ENCODE measurements around the gene MYL10. TPM values are rescaled to one million over a fixed set of nuclear protein-coding genes. Genes with fewer than 3 reads are reported as not detected.

MYL10 gene
- total and polyA plus RNA-seq, 2 experiments from 2014 or later = 1.3 TPM; not detected in 1

DNA sequence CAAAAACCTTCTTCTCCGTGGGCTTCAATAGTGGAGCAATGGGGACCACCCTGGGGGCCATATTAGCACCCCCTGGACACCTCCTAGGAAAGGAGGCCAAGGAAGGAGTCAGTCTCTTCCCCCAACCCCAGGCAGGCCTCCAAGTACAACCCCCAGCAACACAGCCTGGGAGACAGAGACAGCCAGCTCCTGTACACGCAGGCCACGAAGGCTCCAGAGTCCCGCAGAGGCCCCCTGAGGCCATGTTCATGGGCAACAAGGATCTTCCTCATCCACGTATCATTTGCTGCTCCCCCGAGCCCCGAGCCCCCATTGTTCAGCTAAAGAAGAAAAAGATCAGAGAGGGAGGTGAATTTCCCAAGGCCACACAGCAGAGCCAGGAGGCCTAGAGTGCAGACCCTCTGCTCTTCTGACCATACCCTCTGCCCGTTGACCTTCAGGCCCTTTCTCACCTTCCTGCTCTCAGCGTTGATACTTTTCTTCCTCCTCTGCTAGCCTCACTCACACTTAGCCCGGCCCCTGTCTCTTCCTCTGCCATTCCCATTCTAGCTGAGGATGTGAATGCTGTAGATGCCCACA, 35.9 kb upstream of the MYL10 start:
- peak overlapping the region; percentile 90 for H3K27ac Mint-ChIP-seq
- Histone ChIP-seq H3K4me3 (peak overlapping the region; percentile 15; the same call in 1 of the 2 replicates), H3K27ac (ENCODE audit: low read depth) (peak overlapping the region; percentile 88), H3K36me3 (ENCODE audit: insufficient read depth) (no peaks in the 10 kb centered on the region), H3K4me1 (ENCODE audit: insufficient read depth) (peaks cover 13% of the 10 kb centered on the region), H3K79me2 (replicated peaks; ENCODE audit: insufficient read depth) (no peaks in the 10 kb centered on the region), H3F3A (replicated peaks; ENCODE audit: low read depth) (no peaks in the 10 kb centered on the region), H3K27me3 (ENCODE audit: insufficient read depth) (no peaks in the 10 kb centered on the region), H4K20me1 (replicated peaks; ENCODE audit: insufficient read depth) (no peaks in the 10 kb centered on the region), H3K9me2 (ENCODE audit: insufficient read depth) (no peaks in the 10 kb centered on the region), H3K4me2 (peak overlapping the region; percentile 59), H2AFZ (peak overlapping the region; percentile 19; the same call in 1 of the 2 replicates)
- peaks cover 15% of the 10 kb centered on the region for H3K4me1 Mint-ChIP-seq
- peaks cover 19% of the 10 kb centered on the region for H3K9me3 Mint-ChIP-seq
- peaks cover 4% of the 10 kb centered on the region; the same call in 2 of the 3 replicates for H3K36me3 Mint-ChIP-seq (ENCODE audit: low read depth)
- H3K4me3 Mint-ChIP-seq = peak overlapping the region; percentile 33; the same call in 1 of the 3 replicates
- DNase-seq (ENCODE audit: low spot score) = no peak
- H3K27me3 Mint-ChIP-seq (ENCODE audit: insufficient read depth, low read depth, poor library complexity) = peaks cover 9% of the 10 kb centered on the region
- TF ChIP-seq, protein P1, sequence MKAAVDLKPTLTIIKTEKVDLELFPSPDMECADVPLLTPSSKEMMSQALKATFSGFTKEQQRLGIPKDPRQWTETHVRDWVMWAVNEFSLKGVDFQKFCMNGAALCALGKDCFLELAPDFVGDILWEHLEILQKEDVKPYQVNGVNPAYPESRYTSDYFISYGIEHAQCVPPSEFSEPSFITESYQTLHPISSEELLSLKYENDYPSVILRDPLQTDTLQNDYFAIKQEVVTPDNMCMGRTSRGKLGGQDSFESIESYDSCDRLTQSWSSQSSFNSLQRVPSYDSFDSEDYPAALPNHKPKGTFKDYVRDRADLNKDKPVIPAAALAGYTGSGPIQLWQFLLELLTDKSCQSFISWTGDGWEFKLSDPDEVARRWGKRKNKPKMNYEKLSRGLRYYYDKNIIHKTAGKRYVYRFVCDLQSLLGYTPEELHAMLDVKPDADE (IDR thresholded peaks at IDR 0.05) = no peak
- no peak for TF ChIP-seq CREB1 (CRISPR knock-in tag; IDR thresholded peaks at IDR 0.05; ENCODE audit: low read depth)
- TF ChIP-seq EZH2 (IDR thresholded peaks at IDR 0.05; ENCODE audit: low read depth, unreplicated experiment) = no peak
- TF ChIP-seq NANOG (IDR thresholded peaks at IDR 0.05; ENCODE audit: borderline replicate concordance) = no peak
- TF ChIP-seq ZNF462 (CRISPR knock-in tag; IDR thresholded peaks at IDR 0.05) = no peak
- no peak for TF ChIP-seq CTCF (conservative IDR thresholded peaks at IDR 0.05; ENCODE audit: low read depth in 2 of 2)
- no peak for TF ChIP-seq POLR2AphosphoS5 (IDR thresholded peaks at IDR 0.05; ENCODE audit: low read depth)
- TF ChIP-seq EZH2phosphoT487 (IDR thresholded peaks at IDR 0.05; ENCODE audit: unreplicated experiment) = no peak
- TF ChIP-seq, protein P2, sequence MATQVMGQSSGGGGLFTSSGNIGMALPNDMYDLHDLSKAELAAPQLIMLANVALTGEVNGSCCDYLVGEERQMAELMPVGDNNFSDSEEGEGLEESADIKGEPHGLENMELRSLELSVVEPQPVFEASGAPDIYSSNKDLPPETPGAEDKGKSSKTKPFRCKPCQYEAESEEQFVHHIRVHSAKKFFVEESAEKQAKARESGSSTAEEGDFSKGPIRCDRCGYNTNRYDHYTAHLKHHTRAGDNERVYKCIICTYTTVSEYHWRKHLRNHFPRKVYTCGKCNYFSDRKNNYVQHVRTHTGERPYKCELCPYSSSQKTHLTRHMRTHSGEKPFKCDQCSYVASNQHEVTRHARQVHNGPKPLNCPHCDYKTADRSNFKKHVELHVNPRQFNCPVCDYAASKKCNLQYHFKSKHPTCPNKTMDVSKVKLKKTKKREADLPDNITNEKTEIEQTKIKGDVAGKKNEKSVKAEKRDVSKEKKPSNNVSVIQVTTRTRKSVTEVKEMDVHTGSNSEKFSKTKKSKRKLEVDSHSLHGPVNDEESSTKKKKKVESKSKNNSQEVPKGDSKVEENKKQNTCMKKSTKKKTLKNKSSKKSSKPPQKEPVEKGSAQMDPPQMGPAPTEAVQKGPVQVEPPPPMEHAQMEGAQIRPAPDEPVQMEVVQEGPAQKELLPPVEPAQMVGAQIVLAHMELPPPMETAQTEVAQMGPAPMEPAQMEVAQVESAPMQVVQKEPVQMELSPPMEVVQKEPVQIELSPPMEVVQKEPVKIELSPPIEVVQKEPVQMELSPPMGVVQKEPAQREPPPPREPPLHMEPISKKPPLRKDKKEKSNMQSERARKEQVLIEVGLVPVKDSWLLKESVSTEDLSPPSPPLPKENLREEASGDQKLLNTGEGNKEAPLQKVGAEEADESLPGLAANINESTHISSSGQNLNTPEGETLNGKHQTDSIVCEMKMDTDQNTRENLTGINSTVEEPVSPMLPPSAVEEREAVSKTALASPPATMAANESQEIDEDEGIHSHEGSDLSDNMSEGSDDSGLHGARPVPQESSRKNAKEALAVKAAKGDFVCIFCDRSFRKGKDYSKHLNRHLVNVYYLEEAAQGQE (IDR thresholded peaks at IDR 0.05; ENCODE audit: unreplicated experiment) = no peak
- no peak for TF ChIP-seq STAT1 (IDR thresholded peaks at IDR 0.05; ENCODE audit: unreplicated experiment)
- no peak for TF ChIP-seq ZNF331 (CRISPR knock-in tag; IDR thresholded peaks at IDR 0.05; ENCODE audit: low read depth)
- TF ChIP-seq ZNF114 (CRISPR knock-in tag; IDR thresholded peaks at IDR 0.05) = no peak
- TF ChIP-seq JUNB (IDR thresholded peaks at IDR 0.05; ENCODE audit: unreplicated experiment) = no peak
- peak; percentile 52 for ATAC-seq

All from GM23338 (cell line).